Myometrial cell (primary cell): ENCODE data around the gene KIR3DL2. TPM values are rescaled to one million over a fixed set of nuclear protein-coding genes. Genes with fewer than 3 reads are reported as not detected.

Experiments used
- total RNA-seq: library from RNA; depleted of rRNA; stranded (reverse); fragments of >200 nt; gene quantifications from 2 replicates; pipeline ENCODE4 v1.2.3, GENCODE V29; 2015

KIR3DL2 gene
- not detected in 2 replicates for total RNA-seq

GRCh38 chr19:54850061-54850640 is at the start of gene KIR3DL2:
TSS of gene KIR3DL2 (plus strand) at chr19:54850443. CDS start at chr19:54850476, 33 bp downstream.

GRCh38 chr19:54803410-54803809 is 46.8 kb upstream of the KIR3DL2 start, which contains the start of gene KIR2DL4:
TSS of gene KIR2DL4 (plus strand) at chr19:54803610. CDS start at chr19:54803652, 42 bp downstream.

DNA sequence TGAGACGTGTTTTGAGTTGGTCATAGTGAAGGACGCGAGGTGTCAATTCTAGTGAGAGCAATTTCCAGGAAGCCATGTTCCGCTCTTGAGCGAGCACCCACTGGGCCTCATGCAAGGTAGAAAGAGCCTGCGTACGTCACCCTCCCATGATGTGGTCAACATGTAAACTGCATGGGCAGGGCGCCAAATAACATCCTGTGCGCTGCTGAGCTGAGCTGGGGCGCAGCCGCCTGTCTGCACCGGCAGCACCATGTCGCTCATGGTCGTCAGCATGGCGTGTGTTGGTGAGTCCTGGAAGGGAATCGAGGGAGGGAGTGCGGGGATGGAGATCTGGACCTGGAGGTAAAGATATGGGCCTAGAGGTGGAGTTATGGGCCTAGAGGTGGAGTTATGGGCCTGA is 34.0 kb upstream of the KIR3DL2 start, which contains the start of gene KIR3DL1:
Gene KIR3DL1, plus strand, starts transcription at position 218 of the 400 bp plus-strand sequence.

GRCh38 chr19:54832496-54832895 is 17.7 kb upstream of the KIR3DL2 start, which contains the start of gene KIR2DS4:
TSS of gene KIR2DS4 (plus strand) at chr19:54832676.

DNA sequence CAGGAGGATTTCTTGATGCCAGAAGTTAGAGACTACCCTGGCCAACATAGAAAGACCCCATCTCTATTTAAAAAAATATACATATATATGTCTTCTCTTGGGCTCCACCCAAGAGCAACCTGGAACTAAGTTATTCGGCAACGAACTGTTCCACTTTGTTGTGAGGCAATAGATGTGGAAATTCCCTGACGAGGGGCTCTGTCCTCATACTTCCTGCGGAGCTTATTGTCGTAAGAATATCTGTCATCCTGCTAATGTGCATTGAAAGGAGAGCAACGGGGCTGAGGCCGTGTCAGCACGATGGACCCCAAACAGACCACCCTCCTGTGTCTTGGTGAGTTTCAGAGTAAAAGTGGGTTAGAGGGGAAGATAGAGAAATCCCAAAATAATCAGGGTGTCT is 23.7 kb downstream of the KIR3DL2 start, which contains the start of gene FCAR:
Gene FCAR, plus strand, starts transcription at position 246 of the 400 bp plus-strand sequence. Its CDS starts 55 bp downstream, at position 301.

GRCh38 chr19:54905803-54906511 is 55.7 kb downstream of the KIR3DL2 start, which contains the start of gene NCR1:
TSS of gene NCR1 (plus strand) at chr19:54906148. CDS start at chr19:54906188, 40 bp downstream.

Other genes starting within 250 kb of the KIR3DL2 start
- not detected in 2 replicates for gene LILRB1, start 220.0 kb upstream of the KIR3DL2 start, total RNA-seq
- gene LILRB4, start 187.5 kb upstream of the KIR3DL2 start, total RNA-seq = not detected in 2 replicates
- gene KIR3DL3, start 126.0 kb upstream of the KIR3DL2 start, total RNA-seq = not detected in 2 replicates
- not detected in 2 replicates for gene KIR2DL3, start 111.9 kb upstream of the KIR3DL2 start, total RNA-seq
- gene KIR2DL1, start 80.7 kb upstream of the KIR3DL2 start, total RNA-seq = not detected in 2 replicates
- gene KIR2DL4, start 46.8 kb upstream of the KIR3DL2 start, total RNA-seq = not detected in 2 replicates
- gene KIR3DL1, start 34.0 kb upstream of the KIR3DL2 start, total RNA-seq = not detected in 2 replicates
- not detected in 2 replicates for gene KIR2DS4, start 17.8 kb upstream of the KIR3DL2 start, total RNA-seq
- not detected in 2 replicates for gene FCAR, start 23.8 kb downstream of the KIR3DL2 start, total RNA-seq
- not detected in 2 replicates for gene NCR1, start 55.7 kb downstream of the KIR3DL2 start, total RNA-seq
- gene NLRP7, start 97.1 kb downstream of the KIR3DL2 start, total RNA-seq = not detected in 2 replicates
- not detected in 2 replicates for gene NLRP2, start 115.9 kb downstream of the KIR3DL2 start, total RNA-seq
- not detected in 2 replicates for gene GP6, start 187.8 kb downstream of the KIR3DL2 start, total RNA-seq
- gene RDH13, start 212.7 kb downstream of the KIR3DL2 start, total RNA-seq = 11.0 and 13.8 TPM in 2 replicates
- 1.2 and 12.1 TPM in 2 replicates for gene EPS8L1, start 225.4 kb downstream of the KIR3DL2 start, total RNA-seq